IMR-90 (cell line): Measurements from ENCODE around the gene C2orf74. TPM values are rescaled to one million over a fixed set of nuclear protein-coding genes. Genes with fewer than 3 reads are reported as not detected.
A peak's percentile ranks its signal among the peaks of the same experiment; 100 is the strongest.

Experiments
- ATAC-seq: fragments of 200-7000 bp; cut with Tn5 transposase; 2 replicates; pipeline ENCODE4 v1.9.1; 2020; ENCODE audit warnings: low read depth, mild to moderate bottlenecking, moderate library complexity
- BruUV-seq: library from RNA; stranded (reverse); fragments of 400-500 nt; replicated peaks from 2 replicates; lab custom pipeline; 2021; lab: Mats Ljungman, UMichigan
- CTCF ChIA-PET: fragments of 300-600 bp; formaldehyde crosslinking; extraction: SDS; loops from one replicate; lab custom pipeline; 2021; ENCODE audit warnings: antibody characterized with exemption; lab: Yijun Ruan, JAX
- POLR2A ChIA-PET: fragments of 300-600 bp; sonication (Branson Sonifier 250); formaldehyde crosslinking; loops from one replicate; lab custom pipeline; 2022; ENCODE audit warnings: antibody characterized with exemption; ENCODE audit not compliant: unreplicated experiment; lab: Charles Lee
- DNase-seq: peaks from one replicate; pipeline ENCODE4 v3.0.0; 2013
- H2AFZ ChIP-seq: replicated peaks from 2 replicates; pipeline ENCODE3; 2013; ENCODE audit warnings: low read length, mild to moderate bottlenecking; ENCODE audit not compliant: poor library complexity
- H2AK5ac ChIP-seq: 2 replicates; pipeline ENCODE4 v1.6.1; 2013; ENCODE audit warnings: low read depth, low read length, inconsistent platforms
- H2AK9ac ChIP-seq: replicated peaks from 2 replicates; pipeline ENCODE3; 2013; ENCODE audit warnings: mild to moderate bottlenecking, low read depth, low read length, moderate library complexity; ENCODE audit not compliant: poor library complexity
- H2BK120ac ChIP-seq: 2 replicates; pipeline ENCODE4 v1.6.1; 2013; ENCODE audit warnings: low read depth, low read length, inconsistent platforms
- H2BK15ac ChIP-seq: 3 replicates; pipeline ENCODE4 v1.6.1; 2013; ENCODE audit warnings: low read depth, low read length, inconsistent platforms
- H2BK20ac ChIP-seq: 2 replicates; pipeline ENCODE4 v1.6.1; 2013; ENCODE audit warnings: low read depth, mild to moderate bottlenecking, inconsistent platforms, low read length, moderate library complexity
- H2BK5ac ChIP-seq: 2 replicates; pipeline ENCODE4 v1.6.1; 2013; ENCODE audit warnings: mild to moderate bottlenecking, low read depth, low read length, inconsistent platforms; ENCODE audit not compliant: poor library complexity, severe bottlenecking
- H3K14ac ChIP-seq: replicated peaks from 2 replicates; pipeline ENCODE4 v1.6.1; 2013; ENCODE audit warnings: low read depth, low read length, inconsistent platforms
- H3K18ac ChIP-seq: 2 replicates; pipeline ENCODE4 v1.6.1; 2013; ENCODE audit warnings: low read depth, low read length, control low read depth
- H3K23ac ChIP-seq: 2 replicates; pipeline ENCODE4 v1.6.1; 2013; ENCODE audit warnings: low read depth, low read length, inconsistent platforms
- H3K27ac ChIP-seq: 2 replicates; pipeline ENCODE4 v1.5.1; 2013; ENCODE audit warnings: mild to moderate bottlenecking, control low read depth, low read length; ENCODE audit not compliant: insufficient read depth
- H3K27me3 ChIP-seq: 2 replicates; pipeline ENCODE4 v1.6.1; 2013; ENCODE audit warnings: low read length; ENCODE audit not compliant: control insufficient read depth, insufficient read depth
- H3K36me3 ChIP-seq: 2 replicates; pipeline ENCODE4 v1.6.1; 2013; ENCODE audit warnings: low read length, mixed read lengths; ENCODE audit not compliant: control insufficient read depth, insufficient read depth
- H3K4ac ChIP-seq: 2 replicates; pipeline ENCODE4 v1.6.1; 2013; ENCODE audit warnings: low read depth, low read length, inconsistent platforms
- H3K4me1 ChIP-seq: 2 replicates; pipeline ENCODE4 v1.6.1; 2013; ENCODE audit warnings: low read length, mixed read lengths; ENCODE audit not compliant: control insufficient read depth, insufficient read depth
- H3K4me2 ChIP-seq: 2 replicates; pipeline ENCODE4 v1.6.1; 2013; ENCODE audit warnings: low read depth, mild to moderate bottlenecking, control low read depth, low read length, moderate library complexity
- H3K4me3 ChIP-seq: 2 replicates; pipeline ENCODE4 v1.5.1; 2013; ENCODE audit warnings: low read depth, mild to moderate bottlenecking, control low read depth, low read length, moderate library complexity; ENCODE audit not compliant: insufficient read depth
- H3K56ac ChIP-seq: 2 replicates; pipeline ENCODE4 v1.6.1; 2013; ENCODE audit warnings: low read length, inconsistent platforms; ENCODE audit not compliant: insufficient read depth; ENCODE audit errors: extremely low read depth
- H3K79me1 ChIP-seq, 2 experiments: 2 replicates each; pipeline ENCODE4 v1.6.1; 2013; ENCODE audit warnings: low read length in 2 of 2, inconsistent platforms in 1 of 2, low read depth in 1 of 2
- H3K9ac ChIP-seq: 2 replicates; pipeline ENCODE4 v1.6.1; 2013; ENCODE audit warnings: low read depth, low read length, control low read depth
- H3K9me1 ChIP-seq: 2 replicates; pipeline ENCODE4 v1.6.1; 2013; ENCODE audit warnings: low read length, inconsistent platforms; ENCODE audit not compliant: insufficient read depth
- H3K9me3 ChIP-seq: 2 replicates; pipeline ENCODE4 v1.6.1; 2013; ENCODE audit warnings: low read length; ENCODE audit not compliant: control insufficient read depth, insufficient read depth
- H4K20me1 ChIP-seq: 2 replicates; pipeline ENCODE4 v1.6.1; 2013; ENCODE audit warnings: low read length, inconsistent platforms; ENCODE audit not compliant: insufficient read depth
- H4K5ac ChIP-seq: 2 replicates; pipeline ENCODE4 v1.6.1; 2013; ENCODE audit warnings: mild to moderate bottlenecking, low read depth, low read length, control low read depth
- H4K8ac ChIP-seq, 2 experiments: 2 replicates each; pipeline ENCODE4 v1.6.1; 2013; ENCODE audit warnings: low read depth in 2 of 2, low read length in 2 of 2, control low read depth in 1 of 2, inconsistent platforms in 1 of 2
- H4K91ac ChIP-seq: 2 replicates; pipeline ENCODE4 v1.6.1; 2013; ENCODE audit warnings: low read depth, low read length, inconsistent platforms; ENCODE audit not compliant: insufficient read depth
- CHD1 ChIP-seq: IDR thresholded peaks from 2 replicates; pipeline ENCODE4 v1.6.1; 2012; ENCODE audit warnings: low read depth, low read length, improper control_type of control experiment
- MAFK ChIP-seq: IDR thresholded peaks from 2 replicates; pipeline ENCODE4 v1.6.1; 2012; ENCODE audit warnings: low read depth, low read length, improper control_type of control experiment
- MAZ ChIP-seq: IDR thresholded peaks from 2 replicates; pipeline ENCODE4 v1.6.1; 2012; ENCODE audit warnings: low read depth, mild to moderate bottlenecking, low read length, improper control_type of control experiment, moderate library complexity, borderline replicate concordance
- SMC3 ChIP-seq: fragments of 150-350 bp; IDR thresholded peaks from 2 replicates; pipeline ENCODE4 v1.6.1; 2016; ENCODE audit warnings: low read depth, mild to moderate bottlenecking, antibody characterized with exemption, low read length, moderate library complexity
- WGBS, 2 experiments: methylation state at CpG; one replicate each; pipeline versions ENCODE4 v1.1.5 to v1.1.7; 2013; ENCODE audit warnings: missing lambda C conversion rate in 2 of 2; ENCODE audit not compliant: insufficient read length in 1 of 2; ENCODE audit errors: extremely low coverage in 2 of 2; 5-methylcytosine and 5-hydroxymethylcytosine counted together
- dilution Hi-C: fragments of 300-500 bp; cut with HindIII; formaldehyde crosslinking; loops from one replicate; pipeline ENCODE4 v1.14.3; 2018; ENCODE audit warnings: low sequenced_read_pairs; ENCODE audit not compliant: unreplicated experiment
- in situ Hi-C: fragments of 300-500 bp; cut with MboI; formaldehyde crosslinking; loops from 3 replicates; pipeline ENCODE4 v1.14.3; 2019; ENCODE audit warnings: low sequenced_read_pairs, inconsistent platforms, mixed read lengths
- intact Hi-C: fragments of 100-400 bp; cut with micrococcal nuclease; formaldehyde crosslinking; loops from 2 replicates; pipeline ENCODE4 v1.10.0; 2022
- polyA plus RNA-seq, 3 experiments: library from polyadenylated mRNA; depleted of rRNA; stranded (reverse); fragments of >200 nt; gene quantifications; 2 replicates each; pipeline ENCODE4 v1.2.3, GENCODE V29; 2012; ENCODE audit warnings: low replicate concordance in 1 of 3
- total RNA-seq: library from RNA; depleted of rRNA; stranded (reverse); fragments of >200 nt; gene quantifications from 2 replicates; pipeline ENCODE4 v1.2.3, GENCODE V29; 2012

Gene C2orf74
- total and polyA plus RNA-seq, 2 of the 4 experiments (the other 2 are of a cell fraction), result 8.4 to 21.9 TPM

DNA sequence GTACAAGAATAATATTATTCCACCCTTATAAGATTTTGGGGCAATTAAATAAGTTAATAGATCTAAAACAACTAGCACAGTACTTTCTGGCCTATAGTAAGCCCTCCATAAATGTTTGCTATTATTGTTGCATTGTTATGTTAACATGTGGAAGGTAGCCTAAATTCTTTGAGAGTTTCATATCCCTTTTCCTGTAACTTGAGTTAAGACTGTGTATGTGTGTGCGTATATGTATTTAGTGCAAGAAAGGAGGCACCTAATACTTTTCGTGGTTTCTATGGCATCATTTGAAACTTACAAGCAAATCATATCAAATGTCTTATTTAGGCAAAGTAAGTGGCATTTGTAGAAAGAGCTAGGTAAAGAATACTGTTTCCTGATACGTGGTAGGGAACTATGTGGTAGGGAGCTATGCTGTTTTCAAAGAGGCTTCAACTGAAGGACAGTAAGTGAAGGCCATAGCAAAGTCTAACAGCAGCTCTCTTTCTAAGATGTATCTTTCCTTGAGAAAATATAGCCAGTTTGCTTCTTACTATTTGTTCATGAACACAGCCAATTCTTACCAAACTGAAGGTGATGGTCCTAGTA is 36.8 kb upstream of the C2orf74 start:
- no TSS peak for BruUV-seq

More for the DNA sequence above, 36.8 kb upstream of the C2orf74 start:
- Histone ChIP-seq H3K27me3 (no peaks in the 10 kb centered on the region), H3K9ac (no peak overlapping the region), H3K4me2 (no peak overlapping the region), H2BK120ac (no peak overlapping the region), H2BK20ac (no peak overlapping the region), H3K18ac (no peak overlapping the region), H2AK9ac (no peak overlapping the region), H3K14ac (no peak overlapping the region), H2AK5ac (no peak overlapping the region), H4K20me1 (no peaks in the 10 kb centered on the region), H4K5ac (no peak overlapping the region), H4K8ac (no peak overlapping the region), H3K4me3 (no peak overlapping the region), H3K9me3 (peaks cover 2% of the 10 kb centered on the region; the same call in 1 of the 2 replicates), H2BK15ac (no peak overlapping the region), H3K56ac (no peak overlapping the region), H3K9me1 (no peaks in the 10 kb centered on the region), H3K23ac (no peak overlapping the region), H4K91ac (no peak overlapping the region), H3K79me1 (no peaks in the 10 kb centered on the region), H3K4ac (no peak overlapping the region), H3K36me3 (peaks cover 3% of the 10 kb centered on the region; the same call in 1 of the 2 replicates), H2AFZ (no peak overlapping the region), H3K27ac (no peak overlapping the region), H2BK5ac (no peak overlapping the region), H3K4me1 (no peaks in the 10 kb centered on the region)
- TF ChIP-seq SMC3 (no peak), MAZ (no peak), MAFK (no peak), CHD1 (no peak)
- no peak for ATAC-seq
- in situ Hi-C loops (no loop called here), intact Hi-C loops (no loop called here), dilution Hi-C loops (no loop called here)
- POLR2A ChIA-PET, result no interaction called here
- CTCF ChIA-PET, result no interaction called here
- peak; percentile 4 for DNase-seq
- no CpG with 5 or more reads among the region's 3 CpGs for WGBS, 2 experiments
